Fibroblast of lung (primary cell): ENCODE results near the gene CPB1. TPM values are rescaled to one million over a fixed set of nuclear protein-coding genes. Genes with fewer than 3 reads are reported as not detected.
"Not testable (repeated sequence)": the region's sequence is repeated elsewhere in the genome, so short reads cannot be mapped to it uniquely, and the experiment has no call there.

Source experiments
- DNase-seq, 2 donors: peaks; one replicate each; pipeline versions ENCODE4 v3.0.0 to v3.0.0-alpha.2; 2010; ENCODE audit warnings: low read depth in 2 of 2
- H2AFZ ChIP-seq: 2 replicates; pipeline ENCODE4 v1.5.1; 2012; ENCODE audit warnings: low read length, control low read depth, inconsistent platforms
- H3K27ac ChIP-seq: 2 replicates; pipeline ENCODE4 v1.5.1; 2011; ENCODE audit warnings: low read length, control low read depth; ENCODE audit not compliant: insufficient read depth
- H3K27me3 ChIP-seq: 2 replicates; pipeline ENCODE4 v1.5.1; 2011; ENCODE audit warnings: mild to moderate bottlenecking, low read length; ENCODE audit not compliant: control insufficient read depth, insufficient read depth
- H3K36me3 ChIP-seq: 2 replicates; pipeline ENCODE4 v1.5.1; 2011; ENCODE audit warnings: low read length; ENCODE audit not compliant: control insufficient read depth, insufficient read depth
- H3K4me1 ChIP-seq: 2 replicates; pipeline ENCODE4 v1.5.1; 2011; ENCODE audit warnings: low read length; ENCODE audit not compliant: control insufficient read depth, insufficient read depth; ENCODE audit errors: extremely low read depth
- H3K4me2 ChIP-seq: 2 replicates; pipeline ENCODE4 v1.5.1; 2011; ENCODE audit warnings: low read length, control low read depth; ENCODE audit not compliant: insufficient read depth; ENCODE audit errors: extremely low read depth
- H3K4me3 ChIP-seq, 4 experiments: fragments of 200-600 bp in 1 of 4; sonication (generic) in 1 of 4; replicated peaks in 1 of 4; 2 replicates each; pipeline ENCODE4 v1.5.1; 2011 to 2016; ENCODE audit warnings: low read length in 4 of 4, low read depth in 3 of 4, mild to moderate bottlenecking in 3 of 4, control low read depth in 2 of 4, inconsistent platforms in 1 of 4, mixed read lengths in 1 of 4; ENCODE audit not compliant: insufficient read depth in 1 of 4; ENCODE audit errors: control extremely low read depth in 1 of 4
- H3K79me2 ChIP-seq: 2 replicates; pipeline ENCODE4 v1.5.1; 2012; ENCODE audit warnings: mild to moderate bottlenecking, low read length, inconsistent platforms; ENCODE audit not compliant: control insufficient read depth, insufficient read depth
- H3K9ac ChIP-seq: 2 replicates; pipeline ENCODE4 v1.5.1; 2011; ENCODE audit warnings: mild to moderate bottlenecking, low read length, control low read depth; ENCODE audit not compliant: insufficient read depth
- H3K9me3 ChIP-seq: 2 replicates; pipeline ENCODE4 v1.5.1; 2012; ENCODE audit warnings: low read depth, low read length; ENCODE audit not compliant: control insufficient read depth, insufficient read depth
- H4K20me1 ChIP-seq: 2 replicates; pipeline ENCODE4 v1.5.1; 2011; ENCODE audit warnings: low read length; ENCODE audit not compliant: control insufficient read depth, insufficient read depth; ENCODE audit errors: extremely low read depth
- CTCF ChIP-seq, 2 donors: IDR thresholded peaks in 1 of 2; conservative IDR thresholded peaks in 1 of 2; 1 replicate in 1 of 2; 2 replicates in 1 of 2; pipeline ENCODE4 v1.5.1; 2011 to 2012; ENCODE audit warnings: low read length in 2 of 2, control low read depth in 1 of 2, inconsistent platforms in 1 of 2, low read depth in 1 of 2, mild to moderate bottlenecking in 1 of 2
- EZH2 ChIP-seq: IDR thresholded peaks from 2 replicates; pipeline ENCODE4 v1.5.1; 2012; ENCODE audit warnings: low read length, control low read depth, mild to moderate bottlenecking; ENCODE audit errors: missing control alignments
- polyA minus RNA-seq: library from RNA; depleted of rRNA, polyadenylated mRNA; stranded (reverse); fragments of >200 nt; gene quantifications from 2 replicates; pipeline ENCODE4 v1.2.3, GENCODE V29; 2011; ENCODE audit warnings: low replicate concordance
- polyA plus RNA-seq, 2 donors: library from polyadenylated mRNA; depleted of rRNA in 1 of 2; stranded (reverse) in 1 of 2; unstranded in 1 of 2; fragments of >200 nt; gene quantifications; 2 replicates each; pipeline ENCODE4 v1.2.1, GENCODE V29; 2011 to 2012; ENCODE audit warnings: missing spikeins in 1 of 2
- total RNA-seq: library from RNA; depleted of rRNA; stranded (reverse); fragments of >200 nt; gene quantifications from 2 replicates; pipeline ENCODE4 v1.2.1, GENCODE V29; 2014

The CPB1 gene
- under 0.01 TPM in 1 of 2 replicates, not detected in the other for total RNA-seq
- polyA plus RNA-seq, result 0.07 TPM in 1 of 2 replicates, not detected in the other
- polyA plus RNA-seq (2012), result not detected in 2 replicates
- not detected in 2 replicates for polyA minus RNA-seq

DNA sequence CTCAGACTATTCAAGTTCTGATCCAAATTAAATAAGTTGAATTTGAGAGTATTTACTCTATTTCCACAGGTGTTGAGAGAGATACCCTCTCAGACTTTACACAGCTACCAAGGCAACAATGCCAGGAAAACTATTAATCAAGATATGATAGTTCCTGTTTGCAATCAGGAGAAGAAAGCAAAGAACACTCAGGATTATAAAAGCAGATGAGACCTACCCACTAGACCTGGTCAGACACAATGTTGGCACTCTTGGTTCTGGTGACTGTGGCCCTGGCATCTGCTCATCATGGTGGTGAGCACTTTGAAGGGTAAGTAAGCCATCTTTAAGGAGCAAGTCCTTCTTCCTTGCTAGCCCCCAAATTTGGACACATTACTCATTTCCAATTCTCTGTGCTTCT, at the start of gene CPB1:
Gene CPB1 (plus strand): TSS at position 227 of the 400 bp plus-strand sequence. CDS start 13 bp downstream, at position 240.
- Histone ChIP-seq H3K9ac (no peak within 1 kb of the TSS), H3K4me1 (no peaks in the 10 kb centered on the region)
- DNase-seq, result no peak

DNA sequence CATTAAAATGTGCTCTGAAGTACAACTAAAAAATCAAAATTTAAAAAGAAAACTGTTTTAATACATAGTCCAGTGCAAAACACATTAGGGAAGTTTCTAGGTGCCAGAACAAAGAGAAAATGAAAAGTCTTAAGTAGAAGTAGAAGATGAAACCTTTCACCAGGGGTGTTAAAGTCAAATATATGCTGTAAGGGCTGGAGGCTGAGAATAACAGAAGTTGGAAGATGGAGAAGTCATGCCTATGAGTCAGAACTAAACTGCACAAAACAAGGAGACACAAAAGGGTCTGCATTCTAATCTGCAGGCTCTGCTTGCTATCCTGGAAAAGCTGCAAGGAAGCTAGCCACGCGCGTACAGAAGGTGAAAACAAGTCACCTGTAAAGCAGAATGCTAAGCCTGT, 48.7 kb upstream of the CPB1 start:
- Histone ChIP-seq H3K27me3 (no peaks in the 10 kb centered on the region), H3K4me2 (no peak overlapping the region), H3K36me3 (no peaks in the 10 kb centered on the region), H3K9me3 (no peaks in the 10 kb centered on the region), H4K20me1 (no peaks in the 10 kb centered on the region), H3K4me3 (no peak overlapping the region), H3K9ac (no peak overlapping the region), H3K27ac (no peak overlapping the region), H3K79me2 (no peaks in the 10 kb centered on the region), H2AFZ (no peak overlapping the region), H3K4me1 (no peaks in the 10 kb centered on the region)
- DNase-seq, result no peak
- TF ChIP-seq EZH2 (no peak), CTCF (conservative IDR thresholded peaks at IDR 0.05 in 1 of 2, IDR thresholded peaks at IDR 0.05 in 1 of 2; ENCODE audit: low read depth in 1 of 2, low read length in 2 of 2) (no peak)

More for the DNA sequence above, at the start of gene CPB1:
- H3K4me3 ChIP-seq, result no peak within 1 kb of the TSS
- H3K27ac ChIP-seq, result no peak within 1 kb of the TSS
- H2AFZ ChIP-seq, result no peak within 1 kb of the TSS
- no peaks in the 10 kb centered on the region for H3K79me2 ChIP-seq
- H3K27me3 ChIP-seq, result no peaks in the 10 kb centered on the region
- H3K36me3 ChIP-seq, result no peaks in the 10 kb centered on the region
- H3K9me3 ChIP-seq, result no peaks in the 10 kb centered on the region
- no peak for TF ChIP-seq EZH2
- no peak for TF ChIP-seq CTCF (conservative IDR thresholded peaks at IDR 0.05 in 1 of 2, IDR thresholded peaks at IDR 0.05 in 1 of 2; ENCODE audit: low read depth in 1 of 2, low read length in 2 of 2)
- no peaks in the 10 kb centered on the region for H4K20me1 ChIP-seq
- H3K4me2 ChIP-seq, result no peak within 1 kb of the TSS

- not testable (repeated sequence) for H3K27me3 ChIP-seq, H3K79me2 ChIP-seq, H2AFZ ChIP-seq, H3K36me3 ChIP-seq, H3K4me3 ChIP-seq, H3K27ac ChIP-seq, H3K9ac ChIP-seq, H3K9me3 ChIP-seq, H3K4me2 ChIP-seq, H3K4me1 ChIP-seq, DNase-seq, H4K20me1 ChIP-seq
These were observed 42.6 kb upstream of the CPB1 start for GRCh38 chr3:148785026-148785425.

DNA sequence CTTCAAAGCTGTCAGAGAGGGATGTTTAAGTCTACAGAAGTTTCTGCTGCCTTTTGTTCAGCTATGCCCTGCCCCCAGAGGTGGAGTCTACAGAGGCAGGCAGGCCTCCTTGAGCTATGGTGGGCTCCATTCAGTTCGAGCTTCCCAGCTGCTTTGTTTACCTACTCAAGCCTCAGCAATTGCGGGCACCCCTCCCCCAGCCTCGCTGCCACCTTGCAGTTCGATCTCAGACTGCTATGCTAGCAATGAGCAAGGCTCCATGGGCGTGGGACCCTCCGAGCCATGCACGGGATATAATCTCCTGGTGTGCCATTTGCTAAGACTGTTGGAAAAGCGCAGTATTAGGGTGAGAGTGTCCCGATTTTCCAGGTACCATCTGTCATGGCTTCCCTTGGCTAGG, 41.5 kb upstream of the CPB1 start:
- H3K27ac ChIP-seq, H3K9me3 ChIP-seq, H3K9ac ChIP-seq, H3K4me2 ChIP-seq, H3K27me3 ChIP-seq, H3K4me3 ChIP-seq, DNase-seq, H3K4me1 ChIP-seq, H4K20me1 ChIP-seq, H2AFZ ChIP-seq, H3K36me3 ChIP-seq, H3K79me2 ChIP-seq: not testable (repeated sequence)
